Measurements from ENCODE around the gene DNAJC5. TPM values are rescaled to one million over a fixed set of nuclear protein-coding genes. Genes with fewer than 3 reads are reported as not detected.

Gene DNAJC5
- total and polyA plus RNA-seq, 2 of the 8 experiments (the other 6 are each of a cell fraction or from before 2014, with no cell fraction given): 19.2 to 31.2 TPM

GRCh38 chr20:63929071-63929470, 34.1 kb downstream of the DNAJC5 start:
- no peak overlapping the region for H4K5ac ChIP-seq (ENCODE audit: insufficient read length, low read depth, low read length)
- no peak overlapping the region for H3K9ac ChIP-seq (replicated peaks in 1 of 4; ENCODE audit: extremely low read depth in 1 of 4, low read depth in 3 of 4, low read length in 3 of 4)
- FAIRE-seq (no peak), DNase-seq (ENCODE audit: low read depth in 1 of 2, low spot score in 2 of 2) (no peak)
- H3K4me3 ChIP-seq (ENCODE audit: extremely low read depth in 1 of 4, insufficient read depth in 2 of 4, low read depth in 3 of 4, low read length in 4 of 4): no peak overlapping the region
- no peak overlapping the region for H3K27ac ChIP-seq (ENCODE audit: low read depth, low read length)
- no peak overlapping the region for H3K23ac ChIP-seq (ENCODE audit: insufficient read length)
- H3K9me3 ChIP-seq (ENCODE audit: insufficient read depth in 2 of 2, low read depth in 1 of 2, low read length in 1 of 2): no peaks in the 10 kb centered on the region
- H3K14ac ChIP-seq (ENCODE audit: insufficient read length): no peak overlapping the region
- H3K4me2 ChIP-seq (ENCODE audit: insufficient read depth in 1 of 2, low read depth in 2 of 2, low read length in 2 of 2): no peak overlapping the region
- H4K8ac ChIP-seq (ENCODE audit: extremely low read depth, insufficient read depth, low read length): no peak overlapping the region
- H3K4me1 ChIP-seq (replicated peaks in 1 of 4; ENCODE audit: control insufficient read depth in 3 of 4, insufficient read depth in 4 of 4, low read length in 3 of 4): no peaks in the 10 kb centered on the region
- H3K56ac ChIP-seq (replicated peaks; ENCODE audit: insufficient read length, low read depth, low read length): no peak overlapping the region
- 97% methylated on average over 26 of the region's 26 CpGs; no CpG with 5 or more reads in 1 of the 2 experiments for WGBS, 2 experiments (ENCODE audit: extremely low coverage in 1 of 2, insufficient coverage in 1 of 2, insufficient read length in 1 of 2, insufficient replicate concordance in 2 of 2, low coverage in 1 of 2, low lambda C conversion rate in 2 of 2, missing lambda C conversion rate in 1 of 2)
- no peak overlapping the region for H3K18ac ChIP-seq (ENCODE audit: extremely low read depth, low read length)
- H2BK15ac ChIP-seq (ENCODE audit: low read length): no peak overlapping the region
- H2BK120ac ChIP-seq (replicated peaks; ENCODE audit: low read depth, low read length): no peak overlapping the region
- peaks cover 2% of the 10 kb centered on the region; the same call in 1 of the 2 replicates for H3K79me1 ChIP-seq (ENCODE audit: low read depth, low read length)
- H2BK20ac ChIP-seq (ENCODE audit: low read length): no peak overlapping the region
- no peak overlapping the region for H2BK12ac ChIP-seq (ENCODE audit: low read depth, low read length)
- no peaks in the 10 kb centered on the region for H3K23me2 ChIP-seq (ENCODE audit: low read depth, low read length)
- H3K79me2 ChIP-seq (ENCODE audit: control insufficient read depth in 1 of 2, insufficient read depth in 2 of 2, low read length in 2 of 2): peaks cover 0 to 2% of the 10 kb centered on the region in 2 experiments; a peak in 1 of 4 replicates
- no peak overlapping the region for H2AK5ac ChIP-seq (ENCODE audit: low read depth, low read length)
- no peaks in the 10 kb centered on the region for H3K27me3 ChIP-seq (replicated peaks in 1 of 4; ENCODE audit: control insufficient read depth in 3 of 4, extremely low read depth in 1 of 4, insufficient read depth in 3 of 4, low read length in 3 of 4)
- peaks cover 2 to 28% (median 18%) of the 10 kb centered on the region in 4 experiments; a peak in 6 of 8 replicates for H3K36me3 ChIP-seq (ENCODE audit: control insufficient read depth in 2 of 4, insufficient read depth in 4 of 4, low read length in 3 of 4)
- no peak overlapping the region for H4K91ac ChIP-seq (replicated peaks; ENCODE audit: insufficient read length, low read length)
- TF ChIP-seq RFX5 (IDR thresholded peaks at IDR 0.05; ENCODE audit: borderline replicate concordance, low read depth, low read length): no peak
- TF ChIP-seq RNF2 (IDR thresholded peaks at IDR 0.05; ENCODE audit: borderline replicate concordance, low read depth, low read length, missing control alignments, poor library complexity, severe bottlenecking): no peak
- TF ChIP-seq NANOG (IDR thresholded peaks at IDR 0.05; ENCODE audit: insufficient read depth, low read depth, low read length, poor library complexity, severe bottlenecking): no peak
- no peak for TF ChIP-seq HDAC2 (IDR thresholded peaks at IDR 0.05; ENCODE audit: borderline replicate concordance in 1 of 2, low read depth in 2 of 2, low read length in 2 of 2)
- no peak for TF ChIP-seq SUZ12 (IDR thresholded peaks at IDR 0.05; ENCODE audit: low read length)
- ChIA-PET POLR2A (ENCODE audit: partially characterized antibody) (interaction anchor here (1.2 kb wide), 2 partner anchors 17 to 35 kb away, joined by 3 read pairs; no protein-coding TSS in a partner anchor), CTCF (ENCODE audit: partially characterized antibody) (interaction anchor here (1.0 to 1.8 kb wide), 4 partner anchors 11 to 47 kb away, joined by 3 to 6 read pairs (median 3); no protein-coding TSS in a partner anchor)
- H3K4ac ChIP-seq (replicated peaks; ENCODE audit: insufficient read length, low read depth, low read length): no peak overlapping the region
- peaks cover 6 to 11% of the 10 kb centered on the region in 2 experiments for H4K20me1 ChIP-seq (replicated peaks in 1 of 2; ENCODE audit: control insufficient read depth in 1 of 2, insufficient read depth in 2 of 2, low read length in 2 of 2)
- H2AFZ ChIP-seq (ENCODE audit: low read length): no peak overlapping the region
- H2BK5ac ChIP-seq (ENCODE audit: low read depth, low read length): no peak overlapping the region

All from H1 (cell line).